OCI-LY1 (cell line): ENCODE results near the gene TRIM62.

ENCODE experiments used
- H2AFZ ChIP-seq: fragments of 200-600 bp; sonication (generic), shearing (Covaris generic); 2 replicates; pipeline ENCODE4 v1.6.0; 2014; ENCODE audit warnings: antibody characterized with exemption, mild to moderate bottlenecking, low read length
- H3F3A ChIP-seq: fragments of 200-600 bp; sonication (generic), shearing (Covaris generic); 2 replicates; pipeline ENCODE4 v1.6.0; 2014; ENCODE audit warnings: mild to moderate bottlenecking, antibody characterized with exemption, low read length, moderate library complexity; ENCODE audit not compliant: insufficient read depth
- H3K27ac ChIP-seq: fragments of 200-600 bp; sonication (generic); 2 replicates; pipeline ENCODE4 v1.5.1; 2014; ENCODE audit warnings: low read length, mixed run types, mild to moderate bottlenecking, low read depth; ENCODE audit not compliant: poor library complexity, severe bottlenecking
- H3K27me3 ChIP-seq: fragments of 200-600 bp; sonication (generic); 2 replicates; pipeline ENCODE4 v1.6.0; 2014; ENCODE audit warnings: antibody characterized with exemption, mild to moderate bottlenecking, low read length, moderate library complexity; ENCODE audit not compliant: insufficient read depth
- H3K36me3 ChIP-seq: fragments of 200-600 bp; sonication (generic); 2 replicates; pipeline ENCODE4 v1.6.1; 2014; ENCODE audit warnings: mild to moderate bottlenecking, antibody characterized with exemption, low read length, moderate library complexity, mixed read lengths; ENCODE audit not compliant: insufficient read depth
- H3K4me1 ChIP-seq: fragments of 200-600 bp; sonication (generic); 2 replicates; pipeline ENCODE4 v1.5.1; 2014; ENCODE audit warnings: mild to moderate bottlenecking, low read length, moderate library complexity; ENCODE audit not compliant: insufficient read depth, severe bottlenecking
- H3K4me2 ChIP-seq: fragments of 200-600 bp; sonication (generic), shearing (Covaris generic); 2 replicates; pipeline ENCODE4 v1.6.1; 2014; ENCODE audit warnings: low read length
- H3K4me3 ChIP-seq: fragments of 200-600 bp; sonication (generic); 2 replicates; pipeline ENCODE4 v1.5.1; 2014; ENCODE audit warnings: low read length, low read depth, mild to moderate bottlenecking, mixed read lengths; ENCODE audit not compliant: poor library complexity, severe bottlenecking
- H3K79me2 ChIP-seq: fragments of 200-600 bp; shearing (Covaris generic); 2 replicates; pipeline ENCODE4 v1.6.1; 2016; ENCODE audit warnings: mixed run types, low read length, mixed read lengths; ENCODE audit not compliant: insufficient read depth
- H3K9ac ChIP-seq: fragments of 200-600 bp; sonication (generic), shearing (Covaris generic); 2 replicates; pipeline ENCODE4 v1.6.1; 2014; ENCODE audit warnings: mild to moderate bottlenecking, low read length, mixed read lengths
- H3K9me2 ChIP-seq: fragments of 200-600 bp; sonication (generic), shearing (Covaris generic); 2 replicates; pipeline ENCODE4 v1.6.1; 2014; ENCODE audit warnings: low read depth, mild to moderate bottlenecking, low read length, mixed read lengths
- H3K9me3 ChIP-seq: fragments of 200-600 bp; shearing (Covaris generic); 2 replicates; pipeline ENCODE4 v1.6.1; 2014; ENCODE audit warnings: low read length, mixed read lengths
- H4K20me1 ChIP-seq: fragments of 200-600 bp; sonication (generic), shearing (Covaris generic); 2 replicates; pipeline ENCODE4 v1.6.0; 2016; ENCODE audit warnings: mild to moderate bottlenecking, low read length; ENCODE audit not compliant: insufficient read depth
- CTCF ChIP-seq: fragments of 200-600 bp; sonication (generic), shearing (Covaris generic); IDR thresholded peaks from 2 replicates; pipeline ENCODE4 v1.5.1; 2017; ENCODE audit warnings: mild to moderate bottlenecking, antibody characterized with exemption, low read length, moderate library complexity, mixed read lengths
- EZH2 ChIP-seq: fragments of 200-600 bp; sonication (generic), shearing (Covaris generic); IDR thresholded peaks from 2 replicates; pipeline ENCODE4 v1.8.0; 2017; ENCODE audit warnings: borderline replicate concordance, mixed run types, mild to moderate bottlenecking, antibody characterized with exemption, low read length, moderate library complexity, mixed read lengths

The TRIM62 gene

GRCh38 chr1:33186936-33187335 is 5.1 kb upstream of the TRIM62 start:
- H3K9me2 ChIP-seq, result no peaks in the 10 kb centered on the region
- H3K27ac ChIP-seq, result no peak overlapping the region
- H3F3A ChIP-seq, result no peaks in the 10 kb centered on the region
- H3K4me1 ChIP-seq, result peaks cover 8% of the 10 kb centered on the region
- TF ChIP-seq EZH2, result no peak
- no peak for TF ChIP-seq CTCF
- H3K4me3 ChIP-seq, result no peak overlapping the region
- no peaks in the 10 kb centered on the region for H4K20me1 ChIP-seq
- H3K9ac ChIP-seq, result no peak overlapping the region
- no peak overlapping the region for H2AFZ ChIP-seq
- no peak overlapping the region for H3K4me2 ChIP-seq
- H3K36me3 ChIP-seq, result no peaks in the 10 kb centered on the region
- H3K9me3 ChIP-seq, result no peaks in the 10 kb centered on the region
- H3K79me2 ChIP-seq, result no peaks in the 10 kb centered on the region
- no peaks in the 10 kb centered on the region; the same call in 1 of the 2 replicates for H3K27me3 ChIP-seq

GRCh38 chr1:33185541-33185940 is 3.7 kb upstream of the TRIM62 start:
- Histone ChIP-seq H3F3A (no peaks in the 10 kb centered on the region), H2AFZ (no peak overlapping the region), H3K36me3 (no peaks in the 10 kb centered on the region), H3K27ac (no peak overlapping the region), H3K9ac (no peak overlapping the region), H3K4me1 (peaks cover 8% of the 10 kb centered on the region), H3K27me3 (no peaks in the 10 kb centered on the region; the same call in 1 of the 2 replicates), H3K9me2 (no peaks in the 10 kb centered on the region), H3K4me3 (no peak overlapping the region), H3K9me3 (no peaks in the 10 kb centered on the region), H3K4me2 (no peak overlapping the region), H3K79me2 (no peaks in the 10 kb centered on the region), H4K20me1 (no peaks in the 10 kb centered on the region)
- TF ChIP-seq EZH2 (no peak), CTCF (no peak)

GRCh38 chr1:33183306-33183705 is 1.5 kb upstream of the TRIM62 start:
- H3K27me3 ChIP-seq, result no peaks in the 10 kb centered on the region
- H3F3A ChIP-seq, result no peaks in the 10 kb centered on the region
- no peaks in the 10 kb centered on the region for H3K36me3 ChIP-seq
- no peak overlapping the region for H2AFZ ChIP-seq
- no peaks in the 10 kb centered on the region for H4K20me1 ChIP-seq
- H3K9me3 ChIP-seq, result no peaks in the 10 kb centered on the region
- no peak overlapping the region for H3K4me2 ChIP-seq
- no peak for TF ChIP-seq CTCF
- TF ChIP-seq EZH2, result no peak
- H3K4me1 ChIP-seq, result peaks cover 15% of the 10 kb centered on the region
- no peaks in the 10 kb centered on the region for H3K79me2 ChIP-seq
- no peaks in the 10 kb centered on the region for H3K9me2 ChIP-seq
- no peak overlapping the region for H3K27ac ChIP-seq
- no peak overlapping the region for H3K4me3 ChIP-seq
- no peak overlapping the region for H3K9ac ChIP-seq
